NCI-H2227 treated with DMSO at 0.1 percent for 48 hours (cell line): ENCODE measurements around the gene ABL1.

Experiments used
- DNase-seq: peaks from one replicate; lab custom pipeline; 2025; lab: John Stamatoyannopoulos, UW

Gene ABL1

GRCh38 chr9:130918101-130918825 is 83.2 kb downstream of the ABL1 start:
- DNase-seq, result no peak

GRCh38 chr9:130918826-130919558 is 83.9 kb downstream of the ABL1 start:
- DNase-seq, result no peak

GRCh38 chr9:130919559-130920145 is 84.6 kb downstream of the ABL1 start:
- no peak for DNase-seq

- no peak for DNase-seq
Measured at GRCh38 chr9:130920233-130920632, 85.2 kb downstream of the ABL1 start.

- DNase-seq, result no peak
Measured at GRCh38 chr9:130920762-130921299, 85.8 kb downstream of the ABL1 start.

GRCh38 chr9:130921300-130921988 is 86.4 kb downstream of the ABL1 start:
- DNase-seq, result no peak

GRCh38 chr9:130921989-130922892 is 87.2 kb downstream of the ABL1 start:
- no peak for DNase-seq

GRCh38 chr9:130922893-130923610 is 88.0 kb downstream of the ABL1 start:
- DNase-seq, result no peak

- DNase-seq, result no peak
Measured at GRCh38 chr9:130923611-130924447, 88.8 kb downstream of the ABL1 start.

- no peak for DNase-seq
Measured at GRCh38 chr9:130924448-130924788, 89.4 kb downstream of the ABL1 start.

- DNase-seq, result no peak
Measured at GRCh38 chr9:130925050-130925678, 90.1 kb downstream of the ABL1 start.

GRCh38 chr9:130927338-130927737 is 92.3 kb downstream of the ABL1 start:
- DNase-seq, result no peak

GRCh38 chr9:130927995-130928900 is 93.2 kb downstream of the ABL1 start:
- DNase-seq, result no peak

GRCh38 chr9:130929571-130930038 is 94.6 kb downstream of the ABL1 start:
- DNase-seq, result no peak

GRCh38 chr9:130930132-130930803 is 95.2 kb downstream of the ABL1 start:
- no peak for DNase-seq

- DNase-seq, result no peak
Measured at GRCh38 chr9:130930804-130931349, 95.8 kb downstream of the ABL1 start.
